ENCODE results near the gene C13orf46.

GRCh38 chr13:113991191-113991669 lies 17.4 kb upstream of the C13orf46 start:
- TF ChIP-seq POLR2A (IDR thresholded peaks at IDR 0.05; ENCODE audit: low read depth, low read length) (no peak), POLR2AphosphoS5 (IDR thresholded peaks at IDR 0.05; ENCODE audit: low read depth, low read length) (no peak), TAF1 (IDR thresholded peaks at IDR 0.05; ENCODE audit: low read depth, low read length) (no peak), POU2F2 (IDR thresholded peaks at IDR 0.05; ENCODE audit: low read depth, low read length) (no peak)

All from GM12891 (cell line).